Tibial nerve (tissue), 4 donors: ENCODE data around the gene TIGD6. TPM values are rescaled to one million over a fixed set of nuclear protein-coding genes. Genes with fewer than 3 reads are reported as not detected.
A peak's percentile ranks its signal among the peaks of the same experiment; 100 is the strongest.

ENCODE experiments used
- DNase-seq, 2 donors: peaks; one replicate each; pipeline ENCODE4 v3.0.0-alpha.2; 2019; ENCODE audit warnings: low spot score in 2 of 2
- H3K27ac ChIP-seq, 4 donors: fragments of 200-600 bp; sonication (generic) in 3 of 4; one replicate each; pipeline ENCODE4 v1.5.1; 2017 to 2019; ENCODE audit warnings: mild to moderate bottlenecking in 1 of 4
- H3K27me3 ChIP-seq, 2 donors: fragments of 200-600 bp; sonication (generic) in 1 of 2; one replicate each; pipeline versions ENCODE4 v1.5.1 to v1.6.0; 2017 to 2019
- H3K36me3 ChIP-seq, 3 donors: fragments of 200-600 bp; sonication (generic); one replicate each; pipeline ENCODE4 v1.5.1; 2018 to 2019
- H3K4me1 ChIP-seq, 4 donors: fragments of 200-600 bp; sonication (generic) in 3 of 4; one replicate each; pipeline ENCODE4 v1.5.1; 2017 to 2019
- H3K4me3 ChIP-seq, 4 donors: fragments of 200-600 bp; sonication (generic) in 3 of 4; one replicate each; pipeline ENCODE4 v1.5.1; 2017 to 2019; ENCODE audit warnings: mild to moderate bottlenecking in 1 of 4, moderate library complexity in 1 of 4
- H3K9me3 ChIP-seq, 4 donors: fragments of 200-600 bp; sonication (generic) in 3 of 4; one replicate each; pipeline ENCODE4 v1.5.1; 2017 to 2019
- CTCF ChIP-seq, 5 experiments: fragments of 200-600 bp in 3 of 5; fragments of 450-650 bp in 2 of 5; sonication (generic) in 3 of 5; IDR thresholded peaks; one replicate each; pipeline ENCODE4 v1.5.1; 2016 to 2019; ENCODE audit warnings: antibody characterized with exemption in 5 of 5, mild to moderate bottlenecking in 3 of 5, moderate library complexity in 2 of 5
- EP300 ChIP-seq, 2 donors: sonication (generic); formaldehyde crosslinking; IDR thresholded peaks; one replicate each; pipeline ENCODE4 v1.6.1; 2017; ENCODE audit warnings: antibody characterized with exemption in 2 of 2, mild to moderate bottlenecking in 1 of 2
- POLR2A ChIP-seq, 2 donors: fragments of 450-650 bp; IDR thresholded peaks; one replicate each; pipeline ENCODE4 v1.6.1; 2017; ENCODE audit warnings: antibody characterized with exemption in 2 of 2, mild to moderate bottlenecking in 2 of 2, moderate library complexity in 2 of 2
- WGBS, 2 donors: methylation state at CpG; one replicate each; pipeline ENCODE4 v1.1.5; 2018; 5-methylcytosine and 5-hydroxymethylcytosine counted together
- total RNA-seq, 4 donors: library from RNA; depleted of rRNA; stranded (reverse); fragments of >200 nt; gene quantifications; one replicate each; pipeline ENCODE4 v1.1.0, GENCODE V29; 2016

TIGD6 gene
- total RNA-seq, 4 donors from 2014 or later = 6.7 to 14.4 (median 8.1) TPM

- WGBS, 2 donors = 50 to 56% methylated on average over 4 of the region's 4 CpGs
- DNase-seq = no peak
- H3K27ac ChIP-seq = peak overlapping the region in 1 of 4 donors; percentile 30
- H3K9me3 ChIP-seq = no peaks in the 10 kb centered on the region
- H3K4me3 ChIP-seq = no peak overlapping the region
- H3K27me3 ChIP-seq = no peaks in the 10 kb centered on the region
- H3K4me1 ChIP-seq = peaks cover 0 to 15% (median 9%) of the 10 kb centered on the region in 4 donors
- TF ChIP-seq CTCF (IDR thresholded peaks at IDR 0.05) (no peak), POLR2A (IDR thresholded peaks at IDR 0.05) (no peak), EP300 (IDR thresholded peaks at IDR 0.05) (no peak)
- H3K36me3 ChIP-seq = peaks cover 0 to 93% (median 48%) of the 10 kb centered on the region in 3 donors
These were observed 43.3 kb upstream of the TIGD6 start for GRCh38 chr5:150043657-150044328.

GRCh38 chr5:150042459-150042858 lies 42.0 kb upstream of the TIGD6 start:
- no peak for TF ChIP-seq POLR2A (IDR thresholded peaks at IDR 0.05)
- no peak for TF ChIP-seq EP300 (IDR thresholded peaks at IDR 0.05)
- TF ChIP-seq CTCF (IDR thresholded peaks at IDR 0.05) = no peak
- 76 to 85% methylated on average over 3 of the region's 3 CpGs for WGBS, 2 donors

GRCh38 chr5:150038547-150038946 lies 38.1 kb upstream of the TIGD6 start:
- H3K27ac ChIP-seq = no peak overlapping the region
- H3K36me3 ChIP-seq = peaks cover 0 to 97% (median 35%) of the 10 kb centered on the region in 3 donors
- WGBS, 2 donors = 63 to 64% methylated on average over 2 of the region's 2 CpGs
- no peaks in the 10 kb centered on the region for H3K9me3 ChIP-seq
- peaks cover 0 to 11% (median 0%) of the 10 kb centered on the region in 4 donors for H3K4me1 ChIP-seq
- no peaks in the 10 kb centered on the region for H3K27me3 ChIP-seq
- no peak for DNase-seq
- TF ChIP-seq CTCF (IDR thresholded peaks at IDR 0.05) (no peak), POLR2A (IDR thresholded peaks at IDR 0.05) (no peak)
- H3K4me3 ChIP-seq = no peak overlapping the region

More at GRCh38 chr5:150042459-150042858, 42.0 kb upstream of the TIGD6 start:
- Histone ChIP-seq H3K4me1 (peaks cover 0 to 15% (median 9%) of the 10 kb centered on the region in 4 donors), H3K4me3 (no peak overlapping the region), H3K27ac (no peak overlapping the region), H3K36me3 (peaks cover 0 to 93% (median 43%) of the 10 kb centered on the region in 3 donors), H3K9me3 (no peaks in the 10 kb centered on the region), H3K27me3 (no peaks in the 10 kb centered on the region)
- no peak for DNase-seq

GRCh38 chr5:150036513-150036912 lies 36.1 kb upstream of the TIGD6 start:
- TF ChIP-seq POLR2A (IDR thresholded peaks at IDR 0.05) (no peak), CTCF (IDR thresholded peaks at IDR 0.05) (no peak), EP300 (IDR thresholded peaks at IDR 0.05) (no peak)

GRCh38 chr5:150035139-150035895 lies 34.9 kb upstream of the TIGD6 start:
- 76 to 83% methylated on average over 7 of the region's 7 CpGs for WGBS, 2 donors
- Histone ChIP-seq H3K27ac (no peak overlapping the region), H3K9me3 (no peaks in the 10 kb centered on the region), H3K27me3 (no peaks in the 10 kb centered on the region), H3K4me1 (peaks cover 0 to 8% (median 0%) of the 10 kb centered on the region in 4 donors), H3K4me3 (no peak overlapping the region), H3K36me3 (peaks cover 0 to 97% (median 23%) of the 10 kb centered on the region in 3 donors)
- TF ChIP-seq CTCF (IDR thresholded peaks at IDR 0.05) (no peak), EP300 (IDR thresholded peaks at IDR 0.05) (no peak), POLR2A (IDR thresholded peaks at IDR 0.05) (no peak)
- no peak for DNase-seq

More at GRCh38 chr5:150036513-150036912, 36.1 kb upstream of the TIGD6 start:
- peaks cover 0 to 97% (median 29%) of the 10 kb centered on the region in 3 donors for H3K36me3 ChIP-seq
- no peaks in the 10 kb centered on the region for H3K9me3 ChIP-seq
- no peak overlapping the region for H3K27ac ChIP-seq
- 79 to 91% methylated on average over 9 of the region's 9 CpGs for WGBS, 2 donors
- H3K4me3 ChIP-seq = no peak overlapping the region
- peaks cover 0 to 8% (median 0%) of the 10 kb centered on the region in 4 donors for H3K4me1 ChIP-seq
- no peak for DNase-seq
- no peaks in the 10 kb centered on the region for H3K27me3 ChIP-seq
